GM18519 (cell line): ENCODE measurements around the gene FREM1.

ENCODE experiments used
- ATAC-seq: cut with Tn5 transposase; IDR thresholded peaks from one replicate; pipeline ENCODE4 v1.9.1; 2021; ENCODE audit warnings: mild to moderate bottlenecking, moderate library complexity; ENCODE audit not compliant: unreplicated experiment, low FRiP score

FREM1 gene

DNA sequence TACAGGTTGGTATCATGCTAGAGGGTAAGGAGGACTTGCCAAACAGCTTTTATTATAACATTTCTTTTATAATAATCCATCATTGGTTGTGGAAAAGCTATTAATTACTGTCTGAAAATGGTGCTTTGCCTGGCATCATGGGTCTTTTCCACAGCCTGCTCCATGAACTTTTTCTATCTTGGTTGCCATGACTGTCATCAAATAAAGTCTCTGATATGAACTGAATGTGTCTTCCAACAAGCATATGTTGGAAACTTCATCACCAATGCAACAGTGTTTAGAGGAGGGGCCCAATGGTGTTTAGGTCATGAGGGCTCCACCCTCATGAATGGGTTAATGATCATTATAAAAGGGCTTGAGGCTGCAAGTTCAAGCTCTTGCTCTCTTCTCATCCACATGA is 81.0 kb downstream of the FREM1 start:
- ATAC-seq, result no peak

DNA sequence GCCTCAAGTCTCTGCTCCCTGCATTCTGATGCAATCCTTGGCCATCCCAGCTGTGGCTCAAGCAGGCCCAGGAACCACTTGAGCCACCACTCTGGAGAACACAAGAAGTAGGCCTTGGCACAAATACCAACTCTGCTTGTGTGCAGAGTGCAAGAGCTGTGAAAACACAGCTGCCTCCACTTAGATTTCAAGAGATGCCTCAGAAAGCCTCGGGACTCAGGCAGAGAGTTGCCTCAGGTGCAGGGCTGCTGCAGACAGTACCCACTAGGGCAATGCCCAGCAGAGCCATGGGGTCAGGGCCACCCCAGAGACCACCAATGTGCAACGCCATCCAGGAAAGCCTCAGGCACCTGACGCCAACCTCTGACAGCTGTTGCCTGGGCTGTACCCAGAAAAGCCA is 82.4 kb downstream of the FREM1 start:
- no peak for ATAC-seq

DNA sequence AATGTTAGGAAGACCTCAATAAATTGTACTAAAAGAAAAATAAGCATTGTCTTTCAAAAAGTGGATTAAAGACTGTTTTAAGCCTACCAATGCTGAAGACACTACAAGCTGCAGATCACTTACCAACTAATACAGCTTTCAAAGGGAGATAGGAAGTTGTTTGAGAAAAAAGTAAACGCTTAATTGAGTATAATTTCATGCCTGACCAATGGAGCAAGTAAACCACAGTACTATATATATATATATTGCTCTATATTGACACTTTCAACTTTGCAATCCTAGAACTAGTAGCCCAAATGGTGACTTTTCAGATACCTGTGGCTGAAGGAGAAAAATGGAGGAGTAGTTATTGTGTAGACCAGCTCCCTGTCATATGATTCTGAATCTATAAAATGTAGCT is 85.7 kb downstream of the FREM1 start:
- ATAC-seq, result no peak

GRCh38 chr9:14823800-14824199 is 86.4 kb downstream of the FREM1 start:
- no peak for ATAC-seq

GRCh38 chr9:14822666-14823065 is 87.6 kb downstream of the FREM1 start:
- ATAC-seq, result no peak

- ATAC-seq, result no peak
Measured at GRCh38 chr9:14819183-14819582, 91.0 kb downstream of the FREM1 start.

DNA sequence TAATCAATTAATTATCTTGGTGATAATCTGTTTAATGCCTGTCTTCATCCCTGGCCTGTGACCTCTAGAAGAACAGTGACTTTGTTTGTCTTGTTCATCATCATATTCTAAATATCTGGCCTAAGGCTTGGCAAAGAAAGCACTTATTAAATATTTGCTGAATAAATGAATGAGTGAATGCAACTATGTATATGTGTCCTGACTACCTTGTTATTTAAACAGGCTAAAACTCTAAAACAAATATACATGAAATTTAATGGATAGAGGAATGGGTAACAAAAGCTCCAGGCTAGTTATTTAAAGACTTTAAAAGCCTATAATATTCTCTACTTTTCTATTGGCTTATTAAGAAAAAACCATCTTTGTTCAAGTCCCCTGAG is 96.0 kb downstream of the FREM1 start:
- ATAC-seq, result no peak

DNA sequence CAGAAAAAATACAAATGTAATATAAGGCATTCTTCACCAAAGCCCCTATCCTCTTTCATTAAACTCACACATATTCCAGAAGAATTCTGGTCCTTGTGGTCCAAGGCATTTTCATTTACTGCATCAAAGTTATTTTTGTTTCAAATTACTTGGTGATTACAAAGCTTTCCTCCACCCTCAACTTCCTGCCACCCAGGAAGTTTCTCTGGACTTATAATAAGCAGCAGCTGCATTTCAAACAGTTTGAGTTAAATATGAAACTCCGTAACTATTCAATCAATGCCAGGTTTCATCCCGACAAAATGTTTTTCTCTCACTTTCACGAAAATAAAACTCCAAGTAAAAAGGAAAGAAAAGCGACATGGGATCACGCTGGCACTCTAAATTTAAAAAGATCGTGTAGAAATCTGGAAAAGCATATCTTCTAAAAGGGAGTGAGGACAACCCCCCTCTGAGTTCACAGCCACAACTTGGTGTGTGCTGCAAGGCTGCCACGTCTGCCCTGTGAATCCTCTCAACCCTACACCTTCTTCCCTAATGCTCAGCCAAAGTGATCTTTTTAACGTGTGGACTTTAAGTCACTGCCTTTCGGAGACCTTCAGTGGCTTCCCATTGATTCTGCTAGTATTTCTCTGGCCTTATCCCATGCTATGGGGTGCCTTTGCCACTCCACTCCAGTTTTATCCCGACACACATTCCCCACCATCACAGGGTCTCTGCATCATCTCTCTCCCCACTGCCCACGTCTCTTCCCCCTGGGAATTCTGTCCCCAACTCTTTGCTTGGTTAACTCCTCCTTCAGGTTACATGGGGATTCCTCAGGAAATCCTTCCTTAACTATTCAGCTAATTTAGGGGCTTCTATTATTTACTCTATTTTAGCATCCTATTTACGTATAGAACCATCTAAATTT is 96.6 kb downstream of the FREM1 start:
- ATAC-seq, result no peak

GRCh38 chr9:14812806-14813205 is 97.4 kb downstream of the FREM1 start:
- no peak for ATAC-seq

DNA sequence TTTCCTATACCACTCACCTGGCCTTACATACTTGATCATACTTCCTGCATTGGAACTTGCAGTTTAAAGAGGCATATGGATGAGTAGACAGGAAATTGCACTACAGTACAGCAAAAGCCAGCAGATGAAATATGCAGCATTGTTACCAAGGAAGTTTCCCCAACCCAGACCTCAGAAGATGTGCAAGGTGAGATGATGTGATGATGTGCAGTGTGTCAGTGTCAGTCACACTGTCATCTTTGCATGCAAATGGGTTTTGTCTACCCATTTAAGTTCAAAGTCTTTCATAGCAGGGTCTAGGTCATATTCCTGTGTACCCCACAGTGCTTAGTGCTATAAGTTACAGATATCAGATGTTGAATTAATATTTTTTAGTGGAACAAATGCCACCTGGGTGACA is 98.4 kb downstream of the FREM1 start:
- ATAC-seq, result no peak

DNA sequence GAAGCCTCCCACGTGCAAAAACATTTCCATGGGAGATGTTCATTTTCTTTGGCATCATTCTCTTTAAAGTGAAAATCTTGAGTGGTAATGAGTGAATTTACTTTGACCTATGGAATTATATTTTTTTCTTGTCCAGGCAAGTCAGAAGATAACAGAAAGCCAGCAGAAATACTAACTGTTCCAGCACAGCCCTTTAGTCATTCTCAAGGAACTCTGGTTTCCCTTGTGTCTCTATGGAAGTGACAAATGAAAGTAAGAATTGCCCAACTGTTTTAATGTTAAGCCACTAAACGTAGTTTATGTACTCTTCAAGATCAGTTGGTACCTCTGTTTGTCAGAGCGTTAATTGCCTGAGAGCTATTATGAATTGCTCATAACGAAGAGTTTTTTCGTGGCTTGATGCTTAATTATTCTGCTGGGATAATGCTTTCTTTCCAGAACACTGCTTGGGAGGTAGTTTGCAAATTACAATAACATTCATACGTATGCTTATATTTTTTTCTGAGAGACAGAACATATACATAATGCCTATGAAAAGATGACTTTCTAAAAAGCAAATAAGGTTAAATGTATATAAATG is 103.2 kb downstream of the FREM1 start:
- ATAC-seq, result no peak

- no peak for ATAC-seq
Measured at GRCh38 chr9:14799030-14799429, 111.2 kb downstream of the FREM1 start.

GRCh38 chr9:14797435-14797834 is 112.8 kb downstream of the FREM1 start:
- no peak for ATAC-seq

- ATAC-seq, result no peak
Measured at GRCh38 chr9:14793389-14793788, 116.8 kb downstream of the FREM1 start.

DNA sequence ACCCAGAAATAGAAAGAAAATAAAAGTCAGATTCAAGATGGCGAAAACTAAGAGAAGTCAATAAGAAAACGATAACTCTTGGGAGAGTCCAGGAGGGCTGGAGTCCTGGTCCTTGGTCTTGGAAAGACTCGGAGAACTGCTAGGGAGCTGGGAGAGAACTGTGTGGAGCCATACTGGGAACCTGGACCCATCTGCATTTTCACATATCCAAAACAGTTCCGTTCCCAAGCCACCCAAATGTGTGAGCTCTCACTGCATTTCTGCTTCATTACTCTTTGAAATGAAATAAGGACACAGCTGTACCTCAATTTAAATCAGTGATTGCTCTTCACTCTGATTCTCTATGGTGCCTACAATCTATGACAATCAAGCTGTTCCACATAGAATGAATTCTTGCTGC is 119.6 kb downstream of the FREM1 start:
- no peak for ATAC-seq

DNA sequence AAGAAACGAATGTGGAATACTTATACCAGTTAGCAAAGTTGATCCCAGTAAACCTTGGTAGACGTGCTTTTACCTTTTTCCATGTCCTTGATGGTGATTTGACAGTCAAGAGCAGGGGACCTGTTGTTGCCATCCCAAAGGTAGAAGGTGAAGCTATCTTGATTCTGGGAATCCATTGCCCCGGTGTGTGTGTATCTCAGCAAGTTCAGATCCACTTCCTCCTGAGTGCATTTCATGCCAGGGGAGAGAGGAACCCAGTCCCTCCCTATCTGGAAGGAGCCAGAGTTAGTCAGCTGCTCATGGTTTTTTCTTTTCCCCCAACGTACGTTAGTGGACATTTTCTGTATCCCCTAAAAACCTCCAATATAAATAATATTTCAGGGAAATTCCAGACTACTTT is 121.4 kb downstream of the FREM1 start:
- ATAC-seq, result no peak

DNA sequence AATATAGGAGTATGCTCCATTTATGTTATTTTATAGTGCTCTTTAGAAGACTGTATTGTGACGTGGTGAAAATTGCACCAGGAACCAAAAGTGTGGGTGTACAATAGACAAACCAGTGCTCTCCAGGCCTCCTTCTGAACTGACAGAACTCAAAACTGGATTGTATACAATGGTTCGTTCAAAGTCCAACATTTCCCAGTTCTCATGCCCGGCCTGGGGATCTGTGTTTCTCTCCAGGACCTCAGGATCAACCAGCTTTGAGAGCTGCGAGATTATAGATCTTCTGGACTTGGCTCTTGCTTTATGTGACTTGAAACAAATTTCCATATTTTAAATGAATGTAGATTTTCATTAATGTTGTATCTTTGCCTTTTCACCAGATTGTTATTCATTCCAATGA is 126.9 kb downstream of the FREM1 start:
- no peak for ATAC-seq

GRCh38 chr9:14782286-14783051 is 127.8 kb downstream of the FREM1 start:
- no peak for ATAC-seq

GRCh38 chr9:14780693-14781092 is 129.5 kb downstream of the FREM1 start:
- no peak for ATAC-seq

- ATAC-seq, result no peak
Measured at GRCh38 chr9:14780251-14780650, 130.0 kb downstream of the FREM1 start.

DNA sequence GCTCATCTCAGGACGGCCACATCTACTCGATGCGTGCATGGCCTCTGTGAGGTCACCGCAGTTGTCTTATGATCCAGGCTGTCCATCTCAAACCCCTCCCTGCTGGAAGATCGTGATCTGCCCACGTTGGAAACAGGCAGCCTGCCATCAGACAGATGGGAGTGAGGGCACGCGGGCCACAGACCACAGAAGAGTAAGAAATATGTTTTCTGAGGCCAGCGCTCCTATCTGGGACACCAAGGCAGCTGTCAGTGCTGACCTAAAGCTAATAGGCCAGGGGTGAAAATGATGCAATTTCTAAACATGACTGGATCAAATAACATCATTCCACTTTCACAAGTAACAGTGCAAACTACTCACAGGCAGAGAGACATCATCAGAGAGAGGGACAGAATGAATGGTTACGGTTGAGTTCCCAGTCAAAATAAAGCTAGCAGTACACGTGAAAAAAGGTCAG is 130.6 kb downstream of the FREM1 start:
- ATAC-seq, result no peak
